Panc1 (cell line): ENCODE results near the gene AHCY. TPM values are rescaled to one million over a fixed set of nuclear protein-coding genes. Genes with fewer than 3 reads are reported as not detected.
"Not testable (repeated sequence)": the region's sequence is repeated elsewhere in the genome, so short reads cannot be mapped to it uniquely, and the experiment has no call there.

Source experiments
- ATAC-seq: fragments of 200-7000 bp; cut with Tn5 transposase; 2 replicates; pipeline ENCODE4 v1.9.1; 2020; ENCODE audit warnings: mild to moderate bottlenecking, moderate library complexity
- BruUV-seq: library from RNA; stranded (reverse); fragments of 400-500 nt; replicated peaks from 2 replicates; lab custom pipeline; 2021; lab: Mats Ljungman, UMichigan
- CTCF ChIA-PET: fragments of 300-600 bp; sonication (Branson Sonifier 250); formaldehyde crosslinking; loops from one replicate; lab custom pipeline; 2022; ENCODE audit warnings: antibody characterized with exemption; lab: Charles Lee
- POLR2A ChIA-PET: fragments of 300-600 bp; sonication (Branson Sonifier 250); formaldehyde crosslinking; loops from one replicate; lab custom pipeline; 2022; ENCODE audit warnings: antibody characterized with exemption; lab: Charles Lee
- DNase-seq: peaks from one replicate; pipeline ENCODE4 v3.0.0-alpha.2; 2010; ENCODE audit warnings: low read depth, low spot score
- H3K27ac ChIP-seq: 2 replicates; pipeline ENCODE4 v1.5.1; 2011; ENCODE audit warnings: mild to moderate bottlenecking, low read length, inconsistent platforms
- H3K27me3 ChIP-seq: fragments of 200-500 bp; sonication (Bioruptor generic); 2 replicates; pipeline ENCODE4 v1.6.0; 2014; ENCODE audit warnings: low read length, inconsistent platforms; ENCODE audit not compliant: control insufficient read depth, insufficient read depth
- H3K36me3 ChIP-seq: fragments of 200-500 bp; sonication (Bioruptor generic); 2 replicates; pipeline ENCODE4 v1.5.1; 2014; ENCODE audit warnings: inconsistent platforms, mild to moderate bottlenecking, low read length, moderate library complexity; ENCODE audit not compliant: control insufficient read depth, insufficient read depth
- H3K4me1 ChIP-seq: 2 replicates; pipeline ENCODE4 v1.5.1; 2011; ENCODE audit warnings: inconsistent platforms, mild to moderate bottlenecking, low read length, moderate library complexity; ENCODE audit not compliant: control insufficient read depth, insufficient read depth
- H3K4me3 ChIP-seq, 2 experiments: 2 replicates each; pipeline ENCODE4 v1.5.1; 2011 to 2012; ENCODE audit warnings: low read depth in 2 of 2, low read length in 2 of 2, mild to moderate bottlenecking in 2 of 2, inconsistent platforms in 1 of 2, moderate library complexity in 1 of 2
- H3K9me3 ChIP-seq: fragments of 200-500 bp; sonication (Bioruptor generic); 2 replicates; pipeline ENCODE4 v1.5.1; 2014; ENCODE audit warnings: low read depth, mild to moderate bottlenecking, inconsistent platforms, low read length, moderate library complexity; ENCODE audit not compliant: control insufficient read depth, insufficient read depth
- POLR2AphosphoS5 ChIP-seq: IDR thresholded peaks from 2 replicates; pipeline ENCODE4 v1.6.1; 2012; ENCODE audit warnings: mild to moderate bottlenecking, low read depth, low read length, moderate library complexity
- SIN3A ChIP-seq: IDR thresholded peaks from 2 replicates; pipeline ENCODE4 v1.6.1; 2012; ENCODE audit warnings: low read depth, mild to moderate bottlenecking, low read length, moderate library complexity, borderline replicate concordance; ENCODE audit not compliant: insufficient read depth
- TCF7L2 ChIP-seq: IDR thresholded peaks from 2 replicates; pipeline ENCODE4 v1.6.1; 2011; ENCODE audit warnings: mild to moderate bottlenecking, low read depth, low read length, inconsistent platforms
- in situ Hi-C: cut with HindIII; loops from 2 replicates; pipeline ENCODE4 v1.10.0; 2016; ENCODE audit warnings: low sequenced_read_pairs, low pct_unique_long_range_greater_than_20kb
- intact Hi-C: fragments of 100-400 bp; cut with micrococcal nuclease; formaldehyde crosslinking; loops from one replicate; pipeline ENCODE4 v1.10.0; 2022; ENCODE audit not compliant: unreplicated experiment
- total RNA-seq: library from RNA; stranded (reverse); gene quantifications from one replicate; pipeline ENCODE4 v1.2.1, GENCODE V29; 2021; ENCODE audit not compliant: unreplicated experiment
- TF ChIP-seq, protein P1 (sequence below), 2 experiments: IDR thresholded peaks; 2 replicates each; pipeline ENCODE4 v1.6.1; 2011 to 2012; ENCODE audit warnings: low read depth in 2 of 2, control low read depth in 1 of 2, low read length in 1 of 2, mild to moderate bottlenecking in 1 of 2, moderate library complexity in 1 of 2; ENCODE audit not compliant: insufficient read depth in 1 of 2
- TF ChIP-seq, protein P2 (sequence below): fragments of 450-650 bp; IDR thresholded peaks from 2 replicates; pipeline ENCODE4 v1.5.1; 2017; ENCODE audit warnings: mild to moderate bottlenecking

The AHCY gene
- total RNA-seq, 1 experiment from 2014 or later = 171 TPM

DNA sequence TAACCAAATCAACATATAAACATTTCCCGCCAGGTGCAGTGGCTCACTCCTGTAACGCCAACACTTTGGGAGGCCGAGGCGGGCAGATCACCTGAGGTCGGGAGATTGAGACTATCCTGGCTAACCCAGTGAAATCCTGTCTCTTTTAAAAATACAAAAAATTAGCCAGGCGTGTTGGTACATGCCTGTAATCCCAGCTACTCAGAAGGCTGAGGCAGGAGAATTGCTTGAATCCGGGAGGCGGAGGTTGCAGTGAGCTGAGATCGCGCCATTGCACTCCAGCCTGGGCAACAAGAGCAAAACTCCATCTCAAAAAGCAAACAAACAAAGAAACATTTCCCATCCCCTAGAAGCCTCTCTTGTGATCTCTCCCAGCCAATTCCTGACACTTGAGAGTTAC, 37.6 kb upstream of the AHCY start:
- H3K4me1 ChIP-seq, in situ Hi-C loops, H3K9me3 ChIP-seq, DNase-seq, H3K27ac ChIP-seq, BruUV-seq, ATAC-seq, H3K4me3 ChIP-seq, H3K27me3 ChIP-seq, intact Hi-C loops, H3K36me3 ChIP-seq: not testable (repeated sequence)
- ChIA-PET POLR2A (interaction anchor here (0.5 kb wide), 1 partner anchor 598 kb away, joined by 3 read pairs; no protein-coding TSS in a partner anchor), CTCF (interaction anchor here (0.6 kb wide), 1 partner anchor 37 kb away, joined by 3 read pairs; no protein-coding TSS in a partner anchor)

- CTCF ChIA-PET = interaction anchor here (0.6 to 1.0 kb wide), 2 partner anchors 25 to 336 kb away, joined by 5 to 10 read pairs; no protein-coding TSS in a partner anchor
- in situ Hi-C loops (no loop called here), intact Hi-C loops (no loop called here)
- no TSS peak for BruUV-seq
- no peak overlapping the region for H3K4me3 ChIP-seq
- DNase-seq (no peak), ATAC-seq (no peak)
- POLR2A ChIA-PET = no interaction called here
- no peak overlapping the region for H3K27ac ChIP-seq
- no peaks in the 10 kb centered on the region for H3K27me3 ChIP-seq
- H3K4me1 ChIP-seq = peaks cover 5% of the 10 kb centered on the region
- no peaks in the 10 kb centered on the region for H3K9me3 ChIP-seq
- TF ChIP-seq POLR2AphosphoS5 (no peak), SIN3A (no peak), TCF7L2 (no peak)
- TF ChIP-seq, protein P1, sequence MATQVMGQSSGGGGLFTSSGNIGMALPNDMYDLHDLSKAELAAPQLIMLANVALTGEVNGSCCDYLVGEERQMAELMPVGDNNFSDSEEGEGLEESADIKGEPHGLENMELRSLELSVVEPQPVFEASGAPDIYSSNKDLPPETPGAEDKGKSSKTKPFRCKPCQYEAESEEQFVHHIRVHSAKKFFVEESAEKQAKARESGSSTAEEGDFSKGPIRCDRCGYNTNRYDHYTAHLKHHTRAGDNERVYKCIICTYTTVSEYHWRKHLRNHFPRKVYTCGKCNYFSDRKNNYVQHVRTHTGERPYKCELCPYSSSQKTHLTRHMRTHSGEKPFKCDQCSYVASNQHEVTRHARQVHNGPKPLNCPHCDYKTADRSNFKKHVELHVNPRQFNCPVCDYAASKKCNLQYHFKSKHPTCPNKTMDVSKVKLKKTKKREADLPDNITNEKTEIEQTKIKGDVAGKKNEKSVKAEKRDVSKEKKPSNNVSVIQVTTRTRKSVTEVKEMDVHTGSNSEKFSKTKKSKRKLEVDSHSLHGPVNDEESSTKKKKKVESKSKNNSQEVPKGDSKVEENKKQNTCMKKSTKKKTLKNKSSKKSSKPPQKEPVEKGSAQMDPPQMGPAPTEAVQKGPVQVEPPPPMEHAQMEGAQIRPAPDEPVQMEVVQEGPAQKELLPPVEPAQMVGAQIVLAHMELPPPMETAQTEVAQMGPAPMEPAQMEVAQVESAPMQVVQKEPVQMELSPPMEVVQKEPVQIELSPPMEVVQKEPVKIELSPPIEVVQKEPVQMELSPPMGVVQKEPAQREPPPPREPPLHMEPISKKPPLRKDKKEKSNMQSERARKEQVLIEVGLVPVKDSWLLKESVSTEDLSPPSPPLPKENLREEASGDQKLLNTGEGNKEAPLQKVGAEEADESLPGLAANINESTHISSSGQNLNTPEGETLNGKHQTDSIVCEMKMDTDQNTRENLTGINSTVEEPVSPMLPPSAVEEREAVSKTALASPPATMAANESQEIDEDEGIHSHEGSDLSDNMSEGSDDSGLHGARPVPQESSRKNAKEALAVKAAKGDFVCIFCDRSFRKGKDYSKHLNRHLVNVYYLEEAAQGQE (IDR thresholded peaks at IDR 0.05; ENCODE audit: insufficient read depth in 1 of 2, low read depth in 2 of 2, low read length in 1 of 2) = no peak
- TF ChIP-seq, protein P2, sequence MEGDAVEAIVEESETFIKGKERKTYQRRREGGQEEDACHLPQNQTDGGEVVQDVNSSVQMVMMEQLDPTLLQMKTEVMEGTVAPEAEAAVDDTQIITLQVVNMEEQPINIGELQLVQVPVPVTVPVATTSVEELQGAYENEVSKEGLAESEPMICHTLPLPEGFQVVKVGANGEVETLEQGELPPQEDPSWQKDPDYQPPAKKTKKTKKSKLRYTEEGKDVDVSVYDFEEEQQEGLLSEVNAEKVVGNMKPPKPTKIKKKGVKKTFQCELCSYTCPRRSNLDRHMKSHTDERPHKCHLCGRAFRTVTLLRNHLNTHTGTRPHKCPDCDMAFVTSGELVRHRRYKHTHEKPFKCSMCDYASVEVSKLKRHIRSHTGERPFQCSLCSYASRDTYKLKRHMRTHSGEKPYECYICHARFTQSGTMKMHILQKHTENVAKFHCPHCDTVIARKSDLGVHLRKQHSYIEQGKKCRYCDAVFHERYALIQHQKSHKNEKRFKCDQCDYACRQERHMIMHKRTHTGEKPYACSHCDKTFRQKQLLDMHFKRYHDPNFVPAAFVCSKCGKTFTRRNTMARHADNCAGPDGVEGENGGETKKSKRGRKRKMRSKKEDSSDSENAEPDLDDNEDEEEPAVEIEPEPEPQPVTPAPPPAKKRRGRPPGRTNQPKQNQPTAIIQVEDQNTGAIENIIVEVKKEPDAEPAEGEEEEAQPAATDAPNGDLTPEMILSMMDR = no peak
- H3K36me3 ChIP-seq = no peaks in the 10 kb centered on the region
Observed at GRCh38 chr20:34337982-34338726, 35.0 kb upstream of the AHCY start.

DNA sequence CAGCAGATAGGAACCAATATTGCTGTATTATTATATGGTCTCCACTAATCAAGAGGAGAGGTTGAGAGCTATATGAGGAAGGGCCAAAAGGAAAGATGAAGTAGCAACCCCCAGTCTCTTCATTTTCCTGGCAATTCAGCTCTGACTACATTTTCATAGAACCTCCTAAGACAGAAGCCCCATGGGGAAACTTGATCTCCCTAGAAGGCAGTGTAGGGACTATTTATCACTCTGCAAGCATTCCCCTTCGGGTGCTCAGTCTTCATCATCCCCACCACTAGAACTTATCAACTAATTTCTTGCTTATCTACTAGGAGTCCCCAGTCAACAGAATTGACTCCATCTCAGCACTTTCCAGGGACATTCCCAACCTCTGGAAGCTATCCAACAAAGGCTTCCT, 34.4 kb upstream of the AHCY start:
- Histone ChIP-seq H3K27ac (no peak overlapping the region), H3K9me3 (no peaks in the 10 kb centered on the region), H3K36me3 (no peaks in the 10 kb centered on the region), H3K4me3 (no peak overlapping the region), H3K27me3 (no peaks in the 10 kb centered on the region), H3K4me1 (peaks cover 5% of the 10 kb centered on the region)
- intact Hi-C loops (no loop called here), in situ Hi-C loops (no loop called here)
- BruUV-seq = no TSS peak
- DNase-seq (no peak), ATAC-seq (no peak)
- ChIA-PET POLR2A (no interaction called here), CTCF (no interaction called here)
- no peak for TF ChIP-seq POLR2AphosphoS5
- no peak for TF ChIP-seq TCF7L2
- TF ChIP-seq, protein P1 (IDR thresholded peaks at IDR 0.05; ENCODE audit: insufficient read depth in 1 of 2, low read depth in 2 of 2, low read length in 1 of 2) = no peak
- no peak for TF ChIP-seq SIN3A
- TF ChIP-seq, protein P2 = no peak
